ENCODE measurements around the gene CDC42EP1. TPM values are rescaled to one million over a fixed set of nuclear protein-coding genes. Genes with fewer than 3 reads are reported as not detected.
A peak's percentile ranks its signal among the peaks of the same experiment; 100 is the strongest.

CDC42EP1 gene
- total RNA-seq, 1 donor from 2014 or later: 117 TPM

GRCh38 chr22:37561212-37562048, 1.1 kb downstream of the CDC42EP1 start:
- ATAC-seq: peak; percentile 59

GRCh38 chr22:37562049-37562875, 2.0 kb downstream of the CDC42EP1 start:
- ATAC-seq: no peak

- ATAC-seq: peak; percentile 51
These were observed 3.1 kb downstream of the CDC42EP1 start for GRCh38 chr22:37563153-37564081.

- peak; percentile 16 for ATAC-seq
These were observed 3.9 kb downstream of the CDC42EP1 start for GRCh38 chr22:37564111-37564711.

GRCh38 chr22:37565830-37566229, 5.5 kb downstream of the CDC42EP1 start:
- ATAC-seq: no peak

- ATAC-seq: no peak
These were observed 6.1 kb downstream of the CDC42EP1 start for GRCh38 chr22:37566329-37566837.

- ATAC-seq: peak; percentile 56
These were observed 6.9 kb downstream of the CDC42EP1 start for GRCh38 chr22:37566903-37567798.

- ATAC-seq: no peak
These were observed 7.7 kb downstream of the CDC42EP1 start for GRCh38 chr22:37568012-37568411.

- no peak for ATAC-seq
These were observed 8.2 kb downstream of the CDC42EP1 start for GRCh38 chr22:37568448-37569008.

- no peak for ATAC-seq
These were observed 9.0 kb downstream of the CDC42EP1 start for GRCh38 chr22:37569009-37569920.

- ATAC-seq: peak; percentile 6
These were observed 9.8 kb downstream of the CDC42EP1 start for GRCh38 chr22:37569921-37570660.

- ATAC-seq: no peak
These were observed 10.3 kb downstream of the CDC42EP1 start for GRCh38 chr22:37570661-37570976.

- ATAC-seq: peak; percentile 5
These were observed 11.1 kb downstream of the CDC42EP1 start for GRCh38 chr22:37571258-37571991.

- no peak for ATAC-seq
These were observed 11.7 kb downstream of the CDC42EP1 start for GRCh38 chr22:37571992-37572373.

- no peak for ATAC-seq
These were observed 15.3 kb downstream of the CDC42EP1 start for GRCh38 chr22:37575490-37576003.

- no peak for ATAC-seq
These were observed 17.7 kb downstream of the CDC42EP1 start for GRCh38 chr22:37578002-37578401.

GRCh38 chr22:37581504-37581903, 21.2 kb downstream of the CDC42EP1 start:
- no peak for ATAC-seq

- peak; percentile 10 for ATAC-seq
These were observed 22.2 kb downstream of the CDC42EP1 start for GRCh38 chr22:37582526-37582925.
